Fibroblast of gingiva (primary cell): ENCODE measurements around the gene CCDC154.

Source experiments
- DNase-seq: peaks from one replicate; pipeline ENCODE4 v3.0.0-alpha.2; 2011; ENCODE audit warnings: low read depth

The CCDC154 gene

DNA sequence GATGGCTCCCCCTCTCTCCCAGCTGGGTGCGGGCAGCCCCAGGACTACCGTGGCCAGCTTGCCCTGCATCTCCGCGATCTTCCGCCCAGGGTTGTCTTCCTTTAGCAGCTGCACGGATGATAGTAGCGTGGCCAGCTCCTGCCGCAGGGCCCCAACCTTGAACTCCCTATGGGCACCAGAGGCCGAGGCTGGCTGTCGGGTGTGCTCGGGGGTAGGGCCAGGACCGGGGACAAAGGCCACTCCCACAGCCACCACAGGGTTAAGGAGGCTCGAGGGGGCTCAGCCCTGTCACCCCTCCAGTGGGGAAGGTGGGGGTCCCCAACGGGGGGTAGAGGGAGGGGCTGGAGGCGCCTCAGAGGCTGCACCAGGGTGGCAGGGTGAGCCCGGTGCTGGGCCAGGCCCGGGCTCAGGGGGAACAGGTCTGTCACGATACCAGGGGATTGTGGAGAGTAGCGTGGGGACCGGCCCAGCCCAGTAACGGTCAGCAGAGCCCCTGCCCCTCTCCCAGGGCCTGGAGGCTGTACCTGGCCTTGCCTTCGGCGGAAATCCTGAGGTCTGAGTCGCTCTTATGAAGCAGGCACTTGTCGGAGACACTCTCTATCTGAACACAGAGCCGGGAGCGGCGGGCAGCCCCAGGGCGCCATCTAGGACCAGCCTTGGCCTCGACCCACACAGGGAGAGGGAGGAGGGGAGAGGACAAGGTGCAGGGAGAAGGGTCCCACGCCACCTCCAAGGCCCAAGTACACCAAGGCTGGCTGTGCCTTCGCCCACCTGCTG, 8.2 kb downstream of the CCDC154 start:
- DNase-seq, result no peak

DNA sequence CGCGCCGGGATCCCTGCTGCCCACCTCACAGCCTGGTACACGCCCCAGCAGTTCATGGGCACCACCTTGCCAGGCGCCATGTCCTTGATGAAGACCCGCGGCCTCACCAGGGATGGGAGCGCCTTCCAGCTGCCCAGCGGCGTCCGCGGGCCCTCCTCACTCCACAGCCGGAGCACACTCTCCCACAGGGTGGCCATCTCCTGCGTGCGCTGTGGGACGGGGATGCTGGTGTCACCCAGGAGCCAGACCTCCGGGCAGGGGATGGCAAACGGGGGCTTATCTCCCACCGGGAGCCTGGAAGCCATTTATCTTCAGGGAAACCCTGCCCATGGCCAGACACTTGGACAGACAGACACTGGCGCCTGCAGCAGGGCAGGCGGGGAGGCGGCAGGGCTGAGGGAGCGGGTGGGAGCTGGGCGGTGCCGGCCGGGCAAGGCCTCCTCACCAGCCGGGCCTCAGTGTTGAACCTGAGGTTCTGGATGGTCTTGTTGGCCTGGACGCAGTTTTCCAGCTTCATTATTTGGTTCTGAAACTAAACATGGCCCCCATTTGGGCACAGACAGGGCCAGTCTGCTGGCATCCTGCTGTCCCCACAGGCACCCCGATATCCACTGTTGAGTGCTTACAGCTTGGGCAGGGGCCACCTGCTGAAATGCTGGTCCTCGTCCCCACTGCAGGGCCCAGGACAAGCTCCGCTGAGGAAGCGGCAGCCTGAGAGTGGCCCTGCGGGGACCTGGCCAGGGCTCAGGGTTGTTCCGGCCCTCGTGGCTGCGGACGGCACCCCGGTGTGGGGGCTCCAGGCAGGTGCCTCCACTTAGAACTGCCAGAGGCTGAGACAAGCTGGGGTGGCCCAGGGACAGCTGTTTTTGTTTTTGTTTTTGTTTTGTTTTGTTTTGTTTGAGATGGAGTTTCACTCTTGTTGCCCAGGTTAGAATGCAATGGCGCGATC, 9.4 kb downstream of the CCDC154 start:
- no peak for DNase-seq

DNA sequence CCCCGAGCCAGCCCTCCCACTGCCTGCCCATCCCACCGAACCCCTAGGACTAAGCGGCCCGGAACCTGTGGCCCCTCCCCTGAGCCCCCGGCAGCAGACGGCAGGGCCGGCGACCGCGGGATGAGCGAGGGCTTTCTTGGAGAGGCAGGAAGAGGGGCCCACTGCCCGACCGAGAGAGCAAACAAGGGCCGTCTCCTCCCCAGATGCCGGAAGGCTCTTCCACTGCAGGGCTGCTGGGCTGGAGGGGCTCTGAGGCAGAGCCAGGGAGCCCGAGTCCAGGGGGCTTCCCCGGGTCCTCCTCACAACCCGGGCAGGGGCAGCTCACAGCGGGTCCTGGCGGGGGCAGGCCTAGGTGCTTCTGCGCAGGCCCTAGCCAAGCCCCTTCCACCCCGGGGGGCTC, 10.6 kb downstream of the CCDC154 start:
- no peak for DNase-seq

DNA sequence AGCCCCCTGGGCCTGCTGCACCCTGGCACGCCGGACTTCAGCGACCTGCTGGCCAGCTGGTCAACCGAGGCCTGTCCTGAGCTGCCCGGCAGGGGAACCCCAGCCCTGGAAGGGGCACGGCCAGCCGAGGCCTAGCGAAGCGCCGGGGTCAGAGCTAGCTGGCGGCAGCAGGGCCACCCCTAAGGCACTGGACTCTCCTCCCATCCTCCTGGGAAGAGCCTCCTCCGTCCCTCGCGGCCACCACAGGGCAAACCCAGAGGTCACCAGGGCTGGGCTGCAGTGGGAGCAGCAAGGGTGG, 11.1 kb downstream of the CCDC154 start:
- no peak for DNase-seq

DNA sequence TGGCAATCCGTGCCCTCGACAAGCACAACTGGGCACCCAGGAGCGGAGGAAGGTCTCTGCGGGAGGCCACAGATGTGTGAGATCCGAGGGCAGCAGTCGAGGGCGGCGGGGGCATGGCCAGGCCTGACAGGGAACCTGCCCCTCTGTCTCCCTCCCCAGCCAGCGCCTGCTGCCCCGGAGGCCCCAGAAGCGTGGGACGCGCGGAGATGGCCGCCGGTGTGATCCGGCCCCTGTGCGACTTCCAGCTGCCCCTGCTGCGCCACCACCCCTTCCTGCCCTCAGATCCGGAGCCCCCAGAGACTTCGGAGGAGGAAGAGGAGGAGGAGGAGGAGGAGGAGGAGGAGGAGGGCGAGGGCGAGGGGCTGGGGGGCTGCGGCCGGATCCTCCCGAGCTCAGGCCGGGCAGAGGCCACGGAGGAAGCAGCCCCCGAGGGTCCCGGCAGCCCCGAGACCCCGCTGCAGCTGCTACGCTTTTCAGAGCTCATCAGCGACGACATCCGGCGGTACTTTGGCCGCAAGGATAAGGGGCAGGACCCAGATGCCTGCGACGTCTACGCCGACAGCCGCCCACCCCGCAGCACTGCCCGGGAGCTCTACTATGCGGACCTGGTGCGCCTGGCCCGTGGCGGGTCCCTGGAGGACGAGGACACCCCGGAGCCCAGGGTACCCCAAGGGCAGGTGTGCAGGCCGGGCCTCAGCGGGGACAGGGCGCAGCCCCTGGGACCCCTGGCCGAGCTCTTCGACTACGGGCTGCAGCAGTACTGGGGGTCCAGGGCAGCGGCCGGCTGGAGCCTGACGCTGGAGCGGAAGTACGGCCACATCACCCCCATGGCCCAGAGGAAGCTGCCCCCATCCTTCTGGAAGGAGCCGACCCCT, 11.7 kb downstream of the CCDC154 start:
- no peak for DNase-seq

DNA sequence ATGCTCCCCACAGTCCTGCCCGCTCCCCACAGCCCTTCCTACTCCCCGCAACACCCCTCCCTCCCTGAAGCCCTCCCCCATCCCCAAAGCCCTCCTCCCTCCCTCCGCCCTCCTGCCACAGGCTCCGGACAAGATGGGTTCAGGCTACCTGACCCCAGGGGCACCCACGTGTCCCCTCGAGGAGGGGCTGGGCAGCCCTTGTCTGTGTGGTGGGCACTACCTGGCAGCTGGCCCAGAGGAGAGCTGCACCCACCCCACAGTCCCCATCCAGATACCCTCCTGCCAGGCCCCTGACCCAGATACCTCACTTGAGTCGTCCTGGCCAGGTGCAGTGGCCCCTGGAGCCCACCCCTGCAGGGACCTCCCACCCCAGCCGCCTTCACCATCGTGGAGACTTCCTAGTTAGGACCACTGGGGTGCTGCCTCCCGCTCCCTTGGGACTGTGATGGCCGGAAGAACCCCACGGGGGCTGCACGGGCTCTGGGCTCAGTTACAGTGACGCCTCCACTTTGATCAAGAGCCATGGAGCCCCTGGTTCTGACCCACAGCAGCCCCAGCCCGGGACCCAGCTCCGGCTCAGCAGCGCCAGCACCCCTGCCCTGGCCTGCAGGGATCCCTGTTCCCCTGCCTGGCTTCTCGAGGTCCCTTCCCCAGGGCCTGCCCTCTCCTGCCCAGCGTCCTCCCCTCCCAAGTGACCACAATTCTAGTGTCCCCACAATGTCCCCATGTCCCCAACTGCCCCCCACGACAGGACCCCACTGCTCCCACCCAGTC, 12.7 kb downstream of the CCDC154 start:
- no peak for DNase-seq

DNA sequence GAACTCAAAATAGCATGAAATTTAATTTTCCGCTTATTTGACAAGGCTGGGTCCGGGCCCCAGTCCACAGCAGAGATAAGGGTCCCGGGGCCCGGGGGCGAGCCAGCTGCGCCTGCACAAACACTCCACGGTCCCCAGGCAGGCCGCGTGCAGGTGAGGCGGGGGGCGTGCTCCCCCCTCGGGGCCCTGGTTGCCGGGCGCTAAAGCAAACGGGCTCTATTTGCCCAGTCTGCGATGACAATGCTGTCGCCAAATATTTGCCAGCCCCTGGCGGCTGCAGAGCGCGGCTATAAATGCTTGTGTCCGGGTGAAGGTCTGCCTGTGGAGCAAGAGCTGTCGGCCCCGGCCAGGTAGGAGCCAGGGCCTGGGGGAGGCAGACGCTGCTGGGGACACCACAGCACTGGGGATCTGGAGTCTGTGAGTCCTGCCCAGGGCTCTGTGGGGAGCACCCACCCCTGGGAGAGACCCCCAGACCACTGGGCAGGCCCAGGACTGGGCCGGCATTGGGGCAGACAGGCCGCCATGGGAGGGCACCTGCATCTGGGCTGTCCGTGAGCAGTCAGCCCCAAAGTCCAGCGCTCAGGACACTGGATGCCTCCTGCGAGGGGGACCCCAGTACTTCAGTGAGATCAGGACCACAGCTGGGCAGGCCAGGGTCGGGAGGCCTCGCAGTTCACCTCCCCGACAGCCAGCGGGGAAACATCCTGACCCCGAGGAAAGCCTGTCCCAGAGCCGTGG, 13.4 kb downstream of the CCDC154 start, which contains the start of gene PERCC1:
TSS of gene PERCC1 (plus strand) at position 320 of the 738 bp plus-strand sequence. CDS start 1,516 bp downstream, outside the sequence.
- DNase-seq, result no peak

DNA sequence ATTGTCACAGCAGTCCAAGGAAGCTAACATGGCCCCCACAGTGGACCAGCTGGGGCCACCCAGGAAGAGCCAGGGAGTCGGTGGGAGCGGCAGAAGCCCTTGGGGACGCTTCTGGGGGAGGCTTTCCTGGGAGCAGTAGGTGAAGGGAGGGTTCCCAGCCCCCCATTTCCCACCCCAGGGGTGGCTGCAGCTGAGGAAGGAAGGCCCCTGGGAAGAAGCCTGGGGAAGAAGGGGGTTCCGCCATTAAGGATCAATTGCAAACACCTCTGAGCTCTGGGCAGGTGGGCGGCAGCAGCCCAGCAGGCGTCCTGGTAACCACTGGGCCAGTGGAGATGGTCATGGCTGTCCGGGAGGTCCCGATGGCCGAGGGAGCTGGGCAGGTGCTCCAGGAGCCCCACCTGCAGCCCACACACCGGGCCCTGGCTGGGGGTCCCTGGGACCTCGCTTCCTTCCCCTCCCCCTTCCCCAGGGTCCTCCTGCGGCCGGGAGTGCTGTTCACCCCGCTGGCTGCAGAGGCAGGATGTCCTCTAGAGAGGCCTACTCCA, 14.1 kb downstream of the CCDC154 start:
- DNase-seq, result no peak

DNA sequence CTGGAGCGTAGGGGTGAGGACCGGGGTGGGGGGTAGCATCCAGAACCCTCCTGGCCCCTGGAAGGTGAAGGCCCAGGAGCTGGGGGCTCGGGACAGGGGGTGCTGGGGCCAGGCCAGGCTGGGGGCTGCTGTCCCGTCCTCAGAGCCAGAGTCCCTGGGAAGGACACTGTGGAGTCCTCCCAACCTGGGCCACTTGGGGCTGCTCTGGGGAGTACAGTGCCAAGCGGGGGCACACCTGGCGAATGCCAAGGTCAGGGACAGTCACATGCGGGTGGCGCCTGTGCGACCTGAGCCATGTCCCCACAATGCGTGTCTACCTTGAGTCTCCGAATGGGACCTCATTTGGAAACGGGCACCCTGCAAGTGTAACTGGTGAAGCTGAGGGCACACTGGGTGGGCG, 14.7 kb downstream of the CCDC154 start:
- no peak for DNase-seq

DNA sequence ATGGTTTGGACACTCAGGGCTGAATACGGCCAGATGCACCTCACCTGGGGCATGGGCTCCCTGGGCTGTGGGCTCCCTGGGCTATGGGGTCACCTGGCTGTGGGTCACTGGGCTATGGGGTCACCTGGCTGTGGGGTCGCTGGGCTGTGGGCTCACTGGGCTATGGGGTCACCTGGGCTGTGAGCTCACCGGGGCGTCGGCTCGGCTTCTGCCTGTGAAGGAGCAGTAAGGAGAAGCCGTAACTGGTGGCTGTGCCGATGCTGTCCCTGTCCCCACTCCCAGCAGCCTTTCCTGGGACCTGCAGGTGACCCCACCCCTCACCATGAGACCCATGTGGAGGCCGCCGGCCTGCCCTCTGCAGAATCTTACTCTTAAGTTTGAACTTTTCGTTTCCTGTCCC, 15.3 kb downstream of the CCDC154 start:
- DNase-seq, result no peak

DNA sequence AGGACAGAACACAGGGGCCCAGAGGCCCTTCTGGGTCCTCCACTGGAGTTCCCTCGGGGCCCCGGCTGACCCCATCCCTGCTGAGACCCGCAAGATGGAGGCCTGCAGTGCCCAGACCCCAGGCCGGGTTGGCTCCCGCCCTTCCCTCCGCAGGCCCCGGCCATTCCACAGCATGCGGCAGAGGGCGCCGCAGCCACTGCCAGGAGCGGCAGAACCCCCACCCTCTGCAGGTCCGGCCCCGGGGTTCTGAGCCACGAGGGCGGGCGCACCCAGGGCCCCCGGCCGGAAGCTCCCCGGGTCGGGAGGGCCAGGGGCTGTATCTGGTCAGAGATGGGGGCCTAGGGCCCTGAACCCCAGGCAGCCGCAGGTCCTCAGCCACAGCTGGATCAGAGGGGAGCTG, 15.8 kb downstream of the CCDC154 start:
- no peak for DNase-seq

DNA sequence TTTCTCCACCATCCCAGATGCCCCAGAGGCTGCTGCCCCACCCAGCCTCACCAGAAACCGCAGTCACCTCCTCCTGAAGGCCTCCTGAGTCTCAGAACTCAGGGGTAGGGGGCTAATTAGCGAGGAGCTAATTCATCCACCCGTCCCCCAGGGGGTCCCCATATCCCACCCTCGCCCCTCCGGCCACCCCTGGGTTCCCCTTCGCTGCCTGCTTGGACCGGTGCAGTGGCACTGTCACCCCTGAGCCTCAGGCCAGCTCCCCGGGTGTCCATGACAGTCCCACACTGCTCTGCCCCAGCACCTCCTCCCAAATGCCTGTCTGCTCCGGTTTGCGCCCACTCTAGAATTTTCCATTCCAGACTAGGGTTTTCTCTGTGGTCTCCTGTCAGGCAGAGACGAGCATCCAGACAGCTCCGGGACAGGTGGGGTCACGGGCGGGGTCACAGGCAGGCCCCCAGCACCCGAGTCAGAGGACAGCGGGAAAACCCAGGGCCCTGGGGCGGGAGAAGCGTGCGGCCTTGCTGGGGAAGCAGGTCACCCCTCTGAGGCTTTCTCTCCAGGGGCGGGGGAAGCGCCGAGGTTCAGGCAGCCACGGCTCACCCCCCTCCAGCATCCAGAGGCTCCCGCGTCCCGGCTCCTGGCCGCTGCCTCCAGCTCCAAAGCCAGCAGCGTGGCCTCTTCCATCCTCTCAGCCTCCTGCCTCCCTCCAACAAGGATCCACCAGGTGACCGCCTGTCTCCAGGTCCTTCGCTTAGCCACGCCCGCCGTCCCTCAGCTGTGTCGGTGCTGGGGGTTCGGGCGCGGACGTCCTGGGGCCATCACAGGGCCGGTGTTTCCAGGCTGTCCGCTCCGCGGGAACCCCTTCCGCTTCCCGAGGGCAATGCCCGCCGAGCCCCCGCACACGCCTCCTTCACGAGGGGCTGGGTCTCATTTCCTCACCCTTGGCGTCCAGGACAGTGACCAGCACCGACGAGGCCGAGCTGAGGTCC, 16.6 kb downstream of the CCDC154 start:
- no peak for DNase-seq

DNA sequence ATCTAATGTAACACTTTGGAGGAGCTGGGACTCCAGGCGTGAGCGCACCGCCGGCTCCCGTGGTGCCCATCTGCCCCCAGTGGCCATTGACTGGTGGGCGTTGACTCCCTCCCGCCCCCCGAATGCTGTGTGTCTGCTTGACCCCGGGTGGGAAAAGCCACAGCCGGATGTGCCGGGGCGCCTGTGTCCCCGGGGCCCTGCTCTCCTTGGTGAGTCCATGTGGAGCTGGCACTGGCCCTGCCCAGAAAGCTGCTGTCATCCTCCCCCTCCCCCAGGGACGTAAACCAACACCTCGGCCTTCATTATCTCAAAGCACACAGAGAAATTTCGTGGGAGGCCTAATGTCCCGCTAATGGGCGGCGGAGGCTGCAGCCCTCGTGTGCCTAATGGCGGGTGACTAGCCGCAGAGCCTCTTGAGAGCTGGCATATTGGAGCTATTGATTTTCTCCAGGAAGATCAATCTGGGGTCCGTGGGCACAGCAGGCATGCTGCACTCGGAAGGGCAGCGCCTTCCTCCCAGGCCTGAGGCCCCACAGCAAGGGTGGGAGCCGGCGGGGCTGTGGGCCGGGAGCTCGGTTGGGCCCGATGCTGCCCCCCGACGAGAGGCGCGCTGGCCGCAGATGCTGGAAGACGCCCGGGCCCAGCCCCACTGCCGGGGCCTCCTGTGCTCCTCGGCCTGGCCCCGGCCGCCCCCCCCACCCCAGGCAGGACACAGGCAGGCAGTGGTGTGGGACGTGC, 17.5 kb downstream of the CCDC154 start:
- DNase-seq, result no peak

DNA sequence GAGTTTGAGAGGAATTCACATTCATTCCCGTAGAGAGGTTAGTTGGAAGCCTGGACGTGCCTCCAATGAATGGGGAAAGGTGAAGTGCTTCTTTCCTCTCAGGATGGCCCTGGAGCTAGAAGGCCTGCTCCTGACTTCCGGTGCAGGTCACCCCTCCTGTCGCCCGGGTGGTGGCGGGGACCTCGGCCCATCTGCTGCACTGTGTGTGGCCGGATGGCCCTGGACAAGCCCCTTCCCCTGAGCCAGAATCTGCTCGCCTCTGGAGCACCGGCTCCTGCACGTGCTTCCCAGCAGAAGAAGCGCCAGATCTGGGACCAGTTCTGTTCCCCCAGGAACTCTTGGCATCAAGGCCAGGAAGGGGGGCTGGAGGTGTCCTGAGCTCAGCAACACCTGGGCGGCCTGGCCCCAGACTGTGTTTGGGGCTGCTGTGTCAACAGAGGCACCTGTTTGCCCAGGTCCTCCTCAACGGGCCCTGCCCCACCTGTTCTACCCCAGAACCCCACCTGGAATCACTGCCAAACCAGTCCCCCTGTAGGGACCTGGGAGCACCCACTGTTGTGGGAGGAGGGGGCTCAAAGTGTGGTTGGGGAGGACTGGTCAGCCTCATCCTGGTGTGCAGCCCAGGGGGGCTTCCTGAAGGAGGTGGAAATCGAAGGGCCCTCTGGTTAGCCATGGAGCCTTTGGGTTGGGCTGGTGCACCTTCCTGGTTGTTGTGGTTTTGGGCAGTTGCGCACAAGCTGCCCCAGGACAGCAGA, 18.6 kb downstream of the CCDC154 start:
- no peak for DNase-seq

DNA sequence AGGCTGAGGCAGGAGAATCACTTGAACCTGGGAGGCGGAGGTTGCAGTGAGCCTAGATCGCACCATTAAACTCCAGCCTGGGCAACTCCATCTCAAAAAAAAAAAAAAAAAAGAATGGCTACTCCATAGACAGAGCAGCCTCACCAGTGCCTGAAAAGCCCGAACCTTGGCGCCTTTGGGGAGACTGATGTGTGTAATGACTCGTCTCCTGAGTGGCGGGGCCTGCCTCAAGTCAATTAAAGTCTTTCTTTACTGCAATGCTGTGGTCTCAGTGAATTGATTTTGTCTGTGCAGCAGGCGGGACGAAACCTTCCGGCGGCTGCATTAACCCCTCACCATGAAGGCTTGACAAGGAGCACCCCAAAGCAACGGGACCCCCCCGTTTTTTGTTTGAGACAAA, 20.3 kb downstream of the CCDC154 start:
- DNase-seq, result no peak

DNA sequence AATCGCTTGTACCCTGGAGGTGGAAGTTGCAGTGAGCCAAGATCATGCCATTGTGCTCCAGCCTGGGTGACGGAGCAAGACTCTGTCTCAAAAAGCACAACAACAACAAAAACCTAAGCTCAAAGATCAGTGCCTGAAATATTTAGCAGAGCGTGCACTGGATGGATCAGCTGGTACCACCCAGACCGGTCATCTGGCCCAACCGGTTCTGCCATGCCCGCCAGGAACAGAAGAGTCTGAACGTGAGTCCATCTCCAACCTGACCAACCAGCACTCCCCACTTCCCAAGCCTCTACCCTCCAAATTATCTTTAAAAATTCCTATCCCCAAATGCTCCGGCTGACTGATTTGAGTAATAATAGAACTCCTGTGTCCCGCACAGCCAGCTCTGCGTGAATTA, 22.3 kb downstream of the CCDC154 start:
- no peak for DNase-seq

DNA sequence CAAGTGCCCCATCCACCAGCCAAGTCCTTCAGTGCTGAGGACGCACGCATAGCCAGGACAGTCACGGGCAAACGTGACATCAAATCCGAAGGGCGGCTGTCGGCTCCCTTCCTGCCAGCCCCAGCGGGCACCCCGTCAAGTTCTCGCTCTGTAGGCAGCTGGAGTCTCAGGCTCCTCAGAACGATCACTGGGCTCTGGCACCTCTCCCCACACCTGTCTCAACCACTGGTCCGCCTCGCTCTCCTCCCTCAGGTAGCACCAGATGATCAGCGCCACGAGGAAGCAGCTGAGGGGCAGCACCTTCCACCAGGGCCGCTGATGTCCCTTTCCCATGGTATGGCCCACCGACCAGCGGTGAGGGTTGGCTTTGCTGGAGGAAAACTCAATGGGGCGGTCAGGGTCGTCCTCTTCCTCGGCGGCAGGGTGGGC, 24.2 kb downstream of the CCDC154 start:
- DNase-seq, result no peak

DNA sequence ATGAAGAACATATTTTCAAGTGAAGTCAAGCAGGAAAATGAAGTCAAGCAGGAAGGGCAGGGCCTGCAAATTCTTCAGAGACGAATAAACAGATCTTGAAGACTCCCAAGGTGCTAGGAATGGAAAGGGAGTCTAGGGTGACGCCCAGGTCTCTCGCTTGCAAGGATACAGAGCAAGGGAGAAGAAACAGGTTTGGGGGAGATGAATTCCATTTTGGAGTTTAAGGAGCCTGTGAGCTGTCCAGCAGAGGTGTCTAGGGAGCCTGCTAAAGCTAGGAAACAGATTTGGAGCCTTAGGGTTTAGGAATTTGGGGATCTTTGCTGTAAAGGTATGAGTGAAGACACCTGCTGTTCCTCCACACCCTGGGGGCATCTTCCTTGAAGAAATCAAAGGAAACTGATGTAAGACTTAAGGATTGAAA, 27.8 kb downstream of the CCDC154 start:
- DNase-seq, result no peak
